ENCODE measurements around the gene CCIN. TPM values are rescaled to one million over a fixed set of nuclear protein-coding genes. Genes with fewer than 3 reads are reported as not detected.

CCIN gene
- total and polyA plus RNA-seq, 2 of the 13 experiments (the other 11 are each of a cell fraction or from before 2014, with no cell fraction given): not detected

- FAIRE-seq: no peak
- BruUV-seq (replicated peaks): no TSS peak
- no peak for DNase-seq (ENCODE audit: low spot score)
- ChIA-PET CTCF (ENCODE audit: low intra/inter-chr PET ratio, low total read pairs) (no interaction called here), POLR2A (interaction anchor here (1.2 kb wide), 1 partner anchor 48 kb away, joined by 3 read pairs; the partner anchor contains the start of gene CLTA)
- no peaks in the 10 kb centered on the region for H3K79me2 ChIP-seq (ENCODE audit: insufficient read depth, low read length)
- H3K4me2 ChIP-seq (ENCODE audit: low read depth, low read length): peak overlapping the region; percentile 59
- peak overlapping the region; percentile 20 for H2AFZ ChIP-seq (ENCODE audit: low read length)
- WGBS (ENCODE audit: low lambda C conversion rate): 6% methylated on average over 12 of the region's 12 CpGs
- peak overlapping the region; percentile 23; the same call in 1 of the 2 replicates for H3K9ac ChIP-seq (ENCODE audit: insufficient read depth, low read depth, low read length)
- ATAC-seq: peak; percentile 25
- no peak overlapping the region for H3K27ac ChIP-seq (ENCODE audit: extremely low read length, insufficient read depth, low read length)
- no peaks in the 10 kb centered on the region for H4K20me1 ChIP-seq (ENCODE audit: insufficient read depth, low read length)
- peaks cover 16% of the 10 kb centered on the region; the same call in 1 of the 2 replicates for H3K4me1 ChIP-seq (ENCODE audit: insufficient read depth, low read length)
- peaks cover 11% of the 10 kb centered on the region; the same call in 1 of the 2 replicates for H3K9me3 ChIP-seq (ENCODE audit: low read length)
- peaks cover 6 to 27% of the 10 kb centered on the region in 2 experiments for H3K27me3 ChIP-seq (ENCODE audit: control insufficient read depth in 1 of 2, insufficient read depth in 2 of 2, low read length in 2 of 2)
- in situ Hi-C loops (cut with HindIII; ENCODE audit: extremely low pct_ligation_motif_present, low pct_unique_long_range_greater_than_20kb): no loop called here
- H3K36me3 ChIP-seq (replicated peaks in 1 of 2; ENCODE audit: control insufficient read depth in 1 of 2, insufficient read depth in 2 of 2, low read length in 2 of 2): no peaks in the 10 kb centered on the region
- no peak for TF ChIP-seq ZNF225 (CRISPR knock-in tag; IDR thresholded peaks at IDR 0.05)
- TF ChIP-seq ZSCAN21 (CRISPR knock-in tag; IDR thresholded peaks at IDR 0.05; ENCODE audit: borderline replicate concordance): no peak
- no peak for TF ChIP-seq MEIS1 (CRISPR knock-in tag; IDR thresholded peaks at IDR 0.05; ENCODE audit: borderline replicate concordance)
- TF ChIP-seq ZNF30 (CRISPR knock-in tag; IDR thresholded peaks at IDR 0.05): no peak
- TF ChIP-seq ZNF891 (CRISPR knock-in tag; IDR thresholded peaks at IDR 0.05): peak; percentile 6; the same call in 1 of the 2 replicates
- no peak for TF ChIP-seq ATF5 (CRISPR knock-in tag; IDR thresholded peaks at IDR 0.05; ENCODE audit: low read depth)
- TF ChIP-seq ATF4 (CRISPR knock-in tag; IDR thresholded peaks at IDR 0.05): no peak
- intact Hi-C loops (cut with micrococcal nuclease; ENCODE audit: unreplicated experiment): no loop called here
- H3K4me3 ChIP-seq (replicated peaks in 1 of 3; ENCODE audit: insufficient read depth in 1 of 3, low read depth in 2 of 3, low read length in 3 of 3): peak overlapping the region; percentile 3 to 57 (median 32); a peak in 4 of 6 replicates
Observed at GRCh38 chr9:36142510-36143244, 26.5 kb upstream of the CCIN start.

All from HepG2 (cell line).